Psoas muscle (tissue), 8 donors: ENCODE results near the gene RNU7-1. TPM values are rescaled to one million over a fixed set of nuclear protein-coding genes. Genes with fewer than 3 reads are reported as not detected.

Experiments used
- ATAC-seq, 4 donors: fragments of 200-7000 bp; cut with Tn5 transposase; one replicate each; pipeline ENCODE4 v1.9.1; 2020; ENCODE audit warnings: moderate library complexity in 3 of 4, mild to moderate bottlenecking in 2 of 4
- DNase-seq, 2 donors: peaks; one replicate each; pipeline ENCODE4 v3.0.0-alpha.2; 2020
- H3K27ac ChIP-seq: fragments of 200-600 bp; one replicate; pipeline ENCODE4 v1.8.0; 2022
- H3K27me3 ChIP-seq, 3 donors: fragments of 200-600 bp in 1 of 3; one replicate each; pipeline versions ENCODE4 v1.6.1 to v1.8.0; 2013 to 2022; ENCODE audit warnings: low read length in 2 of 3, mild to moderate bottlenecking in 2 of 3, moderate library complexity in 1 of 3; ENCODE audit not compliant: insufficient read depth in 3 of 3
- H3K36me3 ChIP-seq, 2 donors: fragments of 200-600 bp in 1 of 2; one replicate each; pipeline versions ENCODE4 v1.6.1 to v1.8.0; 2013 to 2022; ENCODE audit warnings: low read depth in 1 of 2, mild to moderate bottlenecking in 1 of 2, moderate library complexity in 1 of 2; ENCODE audit not compliant: insufficient read depth in 1 of 2
- H3K4me1 ChIP-seq: fragments of 200-600 bp; one replicate; pipeline ENCODE4 v1.8.0; 2022
- H3K4me3 ChIP-seq: fragments of 200-600 bp; one replicate; pipeline ENCODE4 v1.8.0; 2022; ENCODE audit warnings: mild to moderate bottlenecking
- H3K9me3 ChIP-seq: fragments of 200-600 bp; one replicate; pipeline ENCODE4 v1.8.0; 2022
- WGBS, 3 donors: extraction: QIAGEN DNeasy Blood & Tissue Kit; methylation state at CpG; one replicate each; pipeline versions ENCODE4 v1.1.6 to v1.1.7; 2013; 5-methylcytosine and 5-hydroxymethylcytosine counted together
- intact Hi-C, 2 donors: fragments of 100-400 bp; cut with DNase I; formaldehyde crosslinking; loops; one replicate each; pipeline versions ENCODE4 v1.11.0 to v1.14.2; 2022
- polyA plus RNA-seq, 3 donors: library from polyadenylated mRNA; stranded (reverse); fragments of 200-250 nt; gene quantifications; one replicate each; pipeline ENCODE4 v1.2.3, GENCODE V29; 2013
- total RNA-seq, 4 donors: library from RNA; stranded (reverse); fragmentation: NEBNext Ultra II Directional in 2 of 4; extraction: Animal tissue kit (Norgen Biotek cat#: 25700) in 2 of 4; gene quantifications; one replicate each; pipeline versions ENCODE4 v1.2.1 to v1.2.4, GENCODE V29; 2021 to 2023
- TF ChIP-seq, protein P1 (sequence below): fragments of 200-600 bp; IDR thresholded peaks from one replicate; pipeline ENCODE4 v1.8.0; 2022; ENCODE audit warnings: antibody characterized with exemption
- donor health status: healthy with polysubstance abuse.
- donor health status: DM: no; HTN: no; CAD: no; lungs with moderate emphysema.
- donor health status: Bipolar disorder and iron deficiency.
- donor health status: healthy.
- donor health status: DM: yes; HTN: yes; CAD: no.
- donor health status: DM: no; HTN: no; CAD: no.
- donor health status: DM: no; HTN: no; CAD: no.
- donor health status: DM: yes; HTN: yes; CAD: no.

The RNU7-1 gene
- total and polyA plus RNA-seq, 7 donors = not detected

DNA sequence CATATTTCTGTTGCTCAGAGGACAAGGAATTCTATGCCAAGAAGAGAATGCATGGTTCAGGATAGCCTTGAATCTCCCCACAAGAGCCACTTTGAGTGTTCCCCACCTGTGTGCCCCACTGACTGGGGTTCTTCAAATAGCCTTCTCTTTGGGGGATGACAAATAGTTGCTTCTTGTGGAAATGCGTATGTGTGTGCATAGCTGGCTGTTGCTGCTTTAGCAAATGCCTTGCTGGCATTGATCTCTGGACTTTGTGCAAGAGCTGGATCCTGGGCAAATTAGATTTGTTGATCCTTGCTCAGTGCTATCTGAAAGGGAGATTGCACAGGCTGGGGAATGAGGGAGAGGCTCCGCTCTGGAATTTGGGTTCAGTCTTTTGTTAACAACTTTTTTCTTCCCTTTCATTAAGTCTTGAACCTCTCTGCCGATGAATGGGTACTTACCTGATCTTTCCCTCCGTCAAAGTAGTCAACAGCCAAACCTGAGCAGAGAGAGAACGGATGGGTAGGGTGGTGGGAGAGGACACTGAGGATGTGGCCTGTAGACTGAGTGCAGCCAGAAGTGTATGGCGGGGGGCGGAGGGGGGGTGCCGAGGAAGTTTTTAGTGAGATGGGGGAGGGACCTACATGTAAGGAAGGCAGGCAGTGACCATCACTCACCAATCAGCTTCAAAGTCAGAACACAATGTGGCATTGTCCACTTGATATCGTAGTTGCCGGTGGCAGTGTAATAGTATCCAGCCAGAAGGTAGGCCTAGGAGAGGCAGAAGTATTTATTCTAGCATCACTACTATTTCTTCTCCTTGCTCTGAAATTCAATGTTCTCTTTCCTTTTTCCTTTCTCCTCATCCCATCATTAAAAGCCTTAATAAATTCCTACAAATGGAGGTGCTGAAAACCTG lies 37.8 kb downstream of the RNU7-1 start:
- 82 to 90% (median 88%) methylated on average over 10 of the region's 10 CpGs for WGBS, 3 donors
- Histone ChIP-seq H3K27me3 (no peaks in the 10 kb centered on the region), H3K36me3 (peaks cover 25 to 94% of the 10 kb centered on the region in 2 donors), H3K9me3 (no peaks in the 10 kb centered on the region), H3K4me3 (no peak overlapping the region), H3K4me1 (no peaks in the 10 kb centered on the region), H3K27ac (no peak overlapping the region)
- ATAC-seq (no peak), DNase-seq (no peak)
- intact Hi-C loops = no loop called here
- TF ChIP-seq, protein P1, sequence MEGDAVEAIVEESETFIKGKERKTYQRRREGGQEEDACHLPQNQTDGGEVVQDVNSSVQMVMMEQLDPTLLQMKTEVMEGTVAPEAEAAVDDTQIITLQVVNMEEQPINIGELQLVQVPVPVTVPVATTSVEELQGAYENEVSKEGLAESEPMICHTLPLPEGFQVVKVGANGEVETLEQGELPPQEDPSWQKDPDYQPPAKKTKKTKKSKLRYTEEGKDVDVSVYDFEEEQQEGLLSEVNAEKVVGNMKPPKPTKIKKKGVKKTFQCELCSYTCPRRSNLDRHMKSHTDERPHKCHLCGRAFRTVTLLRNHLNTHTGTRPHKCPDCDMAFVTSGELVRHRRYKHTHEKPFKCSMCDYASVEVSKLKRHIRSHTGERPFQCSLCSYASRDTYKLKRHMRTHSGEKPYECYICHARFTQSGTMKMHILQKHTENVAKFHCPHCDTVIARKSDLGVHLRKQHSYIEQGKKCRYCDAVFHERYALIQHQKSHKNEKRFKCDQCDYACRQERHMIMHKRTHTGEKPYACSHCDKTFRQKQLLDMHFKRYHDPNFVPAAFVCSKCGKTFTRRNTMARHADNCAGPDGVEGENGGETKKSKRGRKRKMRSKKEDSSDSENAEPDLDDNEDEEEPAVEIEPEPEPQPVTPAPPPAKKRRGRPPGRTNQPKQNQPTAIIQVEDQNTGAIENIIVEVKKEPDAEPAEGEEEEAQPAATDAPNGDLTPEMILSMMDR = no peak

DNA sequence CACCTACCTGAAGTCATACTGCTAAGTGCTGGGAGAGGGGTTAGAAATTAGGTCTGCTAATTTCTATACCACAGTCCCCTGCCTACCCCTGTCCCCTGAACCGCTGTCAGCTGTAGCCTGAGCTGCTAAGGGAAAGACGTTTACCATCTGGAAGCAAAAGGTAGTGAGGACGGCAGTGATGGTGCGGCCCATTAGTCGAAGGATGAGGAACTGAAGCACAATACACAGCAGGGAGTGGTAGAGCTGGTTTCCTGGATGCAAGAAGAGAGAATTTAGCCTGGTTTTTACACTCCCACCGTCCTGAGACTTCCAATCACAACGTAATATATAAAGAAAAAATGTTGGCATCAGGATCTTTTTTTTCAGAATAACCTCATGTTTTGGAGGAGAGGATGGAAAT lies 38.9 kb downstream of the RNU7-1 start:
- Histone ChIP-seq H3K36me3 (peaks cover 25 to 93% of the 10 kb centered on the region in 2 donors), H3K4me3 (no peak overlapping the region), H3K27me3 (no peaks in the 10 kb centered on the region), H3K9me3 (no peaks in the 10 kb centered on the region), H3K4me1 (no peaks in the 10 kb centered on the region), H3K27ac (no peak overlapping the region)
- WGBS, 3 donors = 86 to 89% (median 87%) methylated on average over 7 of the region's 7 CpGs
- ATAC-seq (no peak), DNase-seq (no peak)
- intact Hi-C loops = no loop called here
- TF ChIP-seq, protein P1 = no peak

DNA sequence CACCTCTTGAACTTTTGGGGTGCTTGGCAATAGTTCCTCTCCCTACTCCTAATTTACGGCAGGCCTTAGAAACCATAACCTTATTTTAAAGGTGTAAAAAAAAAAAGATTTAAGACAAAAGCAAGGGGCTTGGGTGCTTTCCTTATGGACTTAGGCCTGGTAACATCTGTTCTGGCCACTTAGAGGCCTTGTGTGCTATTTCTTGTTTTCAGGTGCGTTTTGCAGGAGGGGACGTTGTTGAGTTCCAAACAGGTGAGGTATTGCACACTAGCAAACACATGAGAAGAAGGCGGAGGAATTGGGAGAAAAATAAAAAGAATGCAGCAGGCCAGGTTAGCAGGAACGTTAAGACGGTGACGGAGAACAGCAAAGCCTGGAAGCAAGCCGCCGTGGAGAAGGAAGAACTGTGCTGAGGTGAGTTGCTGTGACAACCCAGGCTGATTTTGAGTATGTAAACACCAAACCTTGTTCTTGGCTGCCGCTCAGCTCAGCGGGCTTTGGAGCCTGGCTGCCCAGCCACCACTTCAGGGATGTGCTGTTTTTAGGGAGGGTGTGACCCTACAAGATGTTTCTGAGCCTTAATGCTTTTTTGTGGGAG lies 44.4 kb downstream of the RNU7-1 start:
- Histone ChIP-seq H3K9me3 (no peaks in the 10 kb centered on the region), H3K4me1 (no peaks in the 10 kb centered on the region), H3K4me3 (no peak overlapping the region), H3K36me3 (peaks cover 8 to 63% of the 10 kb centered on the region in 2 donors), H3K27ac (no peak overlapping the region), H3K27me3 (no peaks in the 10 kb centered on the region)
- 91 to 93% (median 91%) methylated on average over 11 of the region's 11 CpGs for WGBS, 3 donors
- TF ChIP-seq, protein P1 = no peak
- no peak for DNase-seq
- ATAC-seq = no peak
- intact Hi-C loops = no loop called here

Other genes with a start within 250 kb of the RNU7-1 start
- gene PIANP, start 243.0 kb upstream of the RNU7-1 start, total RNA-seq = under 1 TPM in 3 of 4 donors, not detected in 1; 0.10 to 0.17 (median 0.15) TPM
- gene PIANP, start 243.0 kb upstream of the RNU7-1 start, polyA plus RNA-seq = under 1 TPM in 2 of 3 donors, not detected in 1; 0.17 to 0.21 TPM
- 10 to 100 TPM; 72.3 to 86.2 (median 77.1) TPM for gene COPS7A, start 219.8 kb upstream of the RNU7-1 start, total RNA-seq
- 100 to 1,000 TPM in 2 of 3 donors, 10 to 100 TPM in 1; 79.2 to 157 (median 104) TPM for gene COPS7A, start 219.8 kb upstream of the RNU7-1 start, polyA plus RNA-seq
- gene MLF2, start 190.7 kb upstream of the RNU7-1 start, total RNA-seq = 100 to 1,000 TPM; 104 to 188 (median 132) TPM
- 100 to 1,000 TPM; 113 to 245 (median 176) TPM for gene MLF2, start 190.7 kb upstream of the RNU7-1 start, polyA plus RNA-seq
- gene PTMS, start 177.5 kb upstream of the RNU7-1 start, total RNA-seq = 100 to 1,000 TPM in 1 of 4 donors, 10 to 100 TPM in 3; 69.0 to 104 (median 77.1) TPM
- gene PTMS, start 177.5 kb upstream of the RNU7-1 start, polyA plus RNA-seq = 10 to 100 TPM; 65.4 to 93.7 (median 87.7) TPM
- gene LAG3, start 171.3 kb upstream of the RNU7-1 start, total RNA-seq = under 1 TPM in 2 of 4 donors, not detected in 2; 0.11 to 0.24 TPM
- gene LAG3, start 171.3 kb upstream of the RNU7-1 start, polyA plus RNA-seq = under 1 TPM in 2 of 3 donors, not detected in 1; 0.05 to 0.06 TPM
- 1 to 10 TPM; 2.3 to 4.9 (median 4.0) TPM for gene CD4, start 154.3 kb upstream of the RNU7-1 start, total RNA-seq
- gene CD4, start 154.3 kb upstream of the RNU7-1 start, polyA plus RNA-seq = 1 to 10 TPM in 1 of 3 donors, under 1 TPM in 2; 0.47 to 1.5 (median 0.91) TPM
- 1 to 10 TPM in 3 of 4 donors, under 1 TPM in 1; 0.50 to 2.8 (median 1.2) TPM for gene GPR162, start 122.0 kb upstream of the RNU7-1 start, total RNA-seq
- 1 to 10 TPM in 1 of 3 donors, under 1 TPM in 2; 0.60 to 1.8 (median 0.61) TPM for gene GPR162, start 122.0 kb upstream of the RNU7-1 start, polyA plus RNA-seq
- 1 to 10 TPM; 1.3 to 4.2 (median 3.2) TPM for gene P3H3, start 115.4 kb upstream of the RNU7-1 start, total RNA-seq
- gene P3H3, start 115.4 kb upstream of the RNU7-1 start, polyA plus RNA-seq = 1 to 10 TPM in 2 of 3 donors, under 1 TPM in 1; 0.87 to 1.2 (median 1.1) TPM
- under 1 TPM; 0.23 to 0.69 (median 0.33) TPM for gene GNB3, start 102.9 kb upstream of the RNU7-1 start, total RNA-seq
- gene GNB3, start 102.9 kb upstream of the RNU7-1 start, polyA plus RNA-seq = under 1 TPM; 0.13 to 0.60 (median 0.13) TPM
- 1 to 10 TPM in 1 of 4 donors, under 1 TPM in 2, not detected in 1; 0.79 to 1.1 (median 0.92) TPM for gene CDCA3, start 92.5 kb upstream of the RNU7-1 start, total RNA-seq
- gene CDCA3, start 92.5 kb upstream of the RNU7-1 start, polyA plus RNA-seq = 1 to 10 TPM in 1 of 3 donors, under 1 TPM in 2; 0.21 to 3.3 (median 0.56) TPM
- gene USP5, start 91.7 kb upstream of the RNU7-1 start, total RNA-seq = 100 to 1,000 TPM in 3 of 4 donors, 10 to 100 TPM in 1; 98.1 to 127 (median 112) TPM
- gene USP5, start 91.7 kb upstream of the RNU7-1 start, polyA plus RNA-seq = 10 to 100 TPM; 43.1 to 85.1 (median 49.5) TPM
- gene TPI1, start 76.3 kb upstream of the RNU7-1 start, total RNA-seq = 100 to 1,000 TPM; 537 to 822 (median 624) TPM
- gene TPI1, start 76.3 kb upstream of the RNU7-1 start, polyA plus RNA-seq = 100 to 1,000 TPM; 588 to 952 (median 847) TPM
- gene SPSB2, start 70.5 kb upstream of the RNU7-1 start, total RNA-seq = 1 to 10 TPM; 2.4 to 4.5 (median 3.2) TPM
- gene SPSB2, start 70.5 kb upstream of the RNU7-1 start, polyA plus RNA-seq = 10 to 100 TPM in 1 of 3 donors, 1 to 10 TPM in 2; 4.3 to 10.2 (median 6.7) TPM
- 10 to 100 TPM; 10.2 to 14.9 (median 12.5) TPM for gene LRRC23, start 39.0 kb upstream of the RNU7-1 start, total RNA-seq
- 10 to 100 TPM in 2 of 3 donors, 1 to 10 TPM in 1; 9.5 to 29.0 (median 14.3) TPM for gene LRRC23, start 39.0 kb upstream of the RNU7-1 start, polyA plus RNA-seq
- 1 to 10 TPM; 2.0 to 4.6 (median 2.3) TPM for gene ENO2, start 29.2 kb upstream of the RNU7-1 start, total RNA-seq
- gene ENO2, start 29.2 kb upstream of the RNU7-1 start, polyA plus RNA-seq = 1 to 10 TPM; 1.4 to 2.0 (median 1.8) TPM
- 10 to 100 TPM; 43.3 to 55.8 (median 50.9) TPM for gene ATN1, start 15.9 kb upstream of the RNU7-1 start, total RNA-seq
- 10 to 100 TPM; 24.9 to 46.0 (median 33.7) TPM for gene ATN1, start 15.9 kb upstream of the RNU7-1 start, polyA plus RNA-seq
- 100 to 1,000 TPM in 2 of 4 donors, 10 to 100 TPM in 2; 80.4 to 110 (median 95.6) TPM for gene C12orf57, start 206 bp downstream of the RNU7-1 start, total RNA-seq
- gene C12orf57, start 206 bp downstream of the RNU7-1 start, polyA plus RNA-seq = 100 to 1,000 TPM; 223 to 269 (median 247) TPM
- 1 to 10 TPM; 3.6 to 7.6 (median 4.6) TPM for gene PTPN6, start 7.5 kb downstream of the RNU7-1 start, total RNA-seq
- gene PTPN6, start 7.5 kb downstream of the RNU7-1 start, polyA plus RNA-seq = 1 to 10 TPM; 1.3 to 2.6 (median 2.1) TPM
- 100 to 1,000 TPM; 137 to 278 (median 180) TPM for gene PHB2, start 26.8 kb downstream of the RNU7-1 start, total RNA-seq
- gene PHB2, start 26.8 kb downstream of the RNU7-1 start, polyA plus RNA-seq = 100 to 1,000 TPM; 176 to 381 (median 208) TPM
- 10 to 100 TPM; 30.1 to 59.4 (median 44.8) TPM for gene EMG1, start 27.1 kb downstream of the RNU7-1 start, total RNA-seq
- 10 to 100 TPM; 26.6 to 66.5 (median 50.4) TPM for gene EMG1, start 27.1 kb downstream of the RNU7-1 start, polyA plus RNA-seq
- 10 to 100 TPM; 24.0 to 56.5 (median 41.6) TPM for gene LPCAT3, start 74.7 kb downstream of the RNU7-1 start, total RNA-seq
- gene LPCAT3, start 74.7 kb downstream of the RNU7-1 start, polyA plus RNA-seq = 10 to 100 TPM; 13.9 to 26.2 (median 17.4) TPM
- gene C1S, start 116.9 kb downstream of the RNU7-1 start, total RNA-seq = 10 to 100 TPM; 49.0 to 98.5 (median 75.6) TPM
- 10 to 100 TPM; 35.9 to 44.4 (median 38.2) TPM for gene C1S, start 116.9 kb downstream of the RNU7-1 start, polyA plus RNA-seq
- 10 to 100 TPM; 63.2 to 70.9 (median 68.1) TPM for gene C1R, start 148.6 kb downstream of the RNU7-1 start, total RNA-seq
- 10 to 100 TPM; 32.4 to 58.4 (median 44.5) TPM for gene C1R, start 148.6 kb downstream of the RNU7-1 start, polyA plus RNA-seq
- gene C1RL, start 165.4 kb downstream of the RNU7-1 start, total RNA-seq = 10 to 100 TPM; 14.6 to 17.0 (median 15.5) TPM
- gene C1RL, start 165.4 kb downstream of the RNU7-1 start, polyA plus RNA-seq = 1 to 10 TPM; 2.7 to 6.2 (median 5.1) TPM
- under 1 TPM in 2 of 4 donors, not detected in 2; 0.48 to 0.61 TPM for gene RBP5, start 185.1 kb downstream of the RNU7-1 start, total RNA-seq
- 1 to 10 TPM in 2 of 3 donors, under 1 TPM in 1; 0.18 to 1.4 (median 1.2) TPM for gene RBP5, start 185.1 kb downstream of the RNU7-1 start, polyA plus RNA-seq
- 1 to 10 TPM; 2.8 to 5.1 (median 3.3) TPM for gene CLSTN3, start 186.6 kb downstream of the RNU7-1 start, total RNA-seq
- 1 to 10 TPM; 1.2 to 3.6 (median 1.3) TPM for gene CLSTN3, start 186.6 kb downstream of the RNU7-1 start, polyA plus RNA-seq
- gene PEX5, start 245.9 kb downstream of the RNU7-1 start, total RNA-seq = 100 to 1,000 TPM in 2 of 4 donors, 10 to 100 TPM in 2; 54.6 to 103 (median 94.2) TPM
- 10 to 100 TPM; 51.9 to 98.9 (median 73.0) TPM for gene PEX5, start 245.9 kb downstream of the RNU7-1 start, polyA plus RNA-seq